Lung (tissue), 5 donors: ENCODE measurements around the gene LPAR1. TPM values are rescaled to one million over a fixed set of nuclear protein-coding genes. Genes with fewer than 3 reads are reported as not detected.

Experiments used
- polyA plus RNA-seq, 2 donors: library from polyadenylated mRNA; stranded (reverse); fragments of 200-250 nt; gene quantifications; one replicate each; pipeline ENCODE4 v1.2.1, GENCODE V29; 2013
- small RNA-seq: library from RNA; depleted of rRNA; stranded (forward); fragments of <200 nt; gene quantifications from one replicate; pipeline ENCODE3, GENCODE V24; 2014; ENCODE audit warnings: low replicate concordance
- total RNA-seq, 2 donors: library from RNA; depleted of rRNA in 1 of 2; stranded (reverse); fragments of >200 nt in 1 of 2; gene quantifications; one replicate each; pipeline ENCODE4 v1.2.1, GENCODE V29; 2014 to 2021
- donor health status: Bipolar disorder and iron deficiency.
- donor health status: healthy.
- donor health status: DM: yes; HTN: yes; CAD: no.

The LPAR1 gene
- total and polyA plus RNA-seq, 4 donors = 5.2 to 47.6 (median 23.3) TPM

Small RNA genes lying within 50 kb of the gene (small RNA-seq; reads per million reads assigned to genes)
- gene RF00019 = not detected
- not detected for gene RNU6-432P
